Endothelial cell of umbilical vein (primary cell): Measurements from ENCODE around the gene EPHA4. TPM values are rescaled to one million over a fixed set of nuclear protein-coding genes. Genes with fewer than 3 reads are reported as not detected.

Source experiments
- BruUV-seq: library from RNA; stranded (reverse); fragments of 400-500 nt; replicated peaks from 2 replicates; lab custom pipeline; 2021; lab: Mats Ljungman, UMichigan
- CTCF ChIA-PET: fragments of 300-600, 350-600 bp; sonication (Branson Sonifier 250); formaldehyde crosslinking; loops from one replicate; lab custom pipeline; 2021; ENCODE audit warnings: antibody characterized with exemption, inconsistent platforms; lab: Charles Lee
- POLR2A ChIA-PET: fragments of 300-600, 350-600 bp; sonication (Branson Sonifier 250); formaldehyde crosslinking; loops from one replicate; lab custom pipeline; 2021; ENCODE audit warnings: antibody characterized with exemption, inconsistent platforms; lab: Charles Lee
- DNase-seq: peaks from one replicate; pipeline ENCODE4 v3.0.0-alpha.2; 2011; ENCODE audit warnings: low read depth, low spot score
- FAIRE-seq: peaks from 2 replicates; lab custom pipeline; 2011; peaks lifted over from hg19 to GRCh38; lab: Jason Lieb, UNC
- H2AFZ ChIP-seq: 2 replicates; pipeline ENCODE4 v1.6.0; 2012; ENCODE audit warnings: low read depth, low read length, control low read depth, inconsistent platforms
- H3K27ac ChIP-seq: 2 replicates; pipeline ENCODE4 v1.5.1; 2011; ENCODE audit warnings: low read depth, mild to moderate bottlenecking, control low read depth, low read length, moderate library complexity; ENCODE audit not compliant: insufficient read depth
- H3K27me3 ChIP-seq, 2 experiments: 2 replicates each; pipeline versions ENCODE4 v1.6.0 to v1.6.1; 2011; ENCODE audit warnings: low read length in 2 of 2, mixed read lengths in 1 of 2; ENCODE audit not compliant: control insufficient read depth in 2 of 2, insufficient read depth in 2 of 2
- H3K36me3 ChIP-seq, 2 experiments: 2 replicates in 1 of 2; 3 replicates in 1 of 2; pipeline ENCODE4 v1.5.1; 2011; ENCODE audit warnings: low read length in 2 of 2, mild to moderate bottlenecking in 1 of 2, moderate library complexity in 1 of 2; ENCODE audit not compliant: control insufficient read depth in 2 of 2, insufficient read depth in 2 of 2; ENCODE audit errors: extremely low read depth in 1 of 2
- H3K4me1 ChIP-seq: 3 replicates; pipeline ENCODE4 v1.5.1; 2011; ENCODE audit warnings: mild to moderate bottlenecking, low read length; ENCODE audit not compliant: control insufficient read depth, insufficient read depth; ENCODE audit errors: extremely low read depth
- H3K4me2 ChIP-seq: 2 replicates; pipeline ENCODE4 v1.6.1; 2011; ENCODE audit warnings: low read length, control low read depth, mixed read lengths; ENCODE audit not compliant: insufficient read depth
- H3K4me3 ChIP-seq, 3 experiments: fragments of 200-600 bp in 1 of 3; sonication (generic), shearing (Covaris generic) in 1 of 3; replicated peaks in 1 of 3; 2 replicates each; pipeline ENCODE4 v1.5.1; 2011 to 2016; ENCODE audit warnings: control low read depth in 3 of 3, low read length in 3 of 3, mild to moderate bottlenecking in 2 of 3, inconsistent platforms in 1 of 3, low read depth in 1 of 3, moderate library complexity in 1 of 3; ENCODE audit not compliant: insufficient read depth in 1 of 3
- H3K79me2 ChIP-seq: 2 replicates; pipeline ENCODE4 v1.6.0; 2012; ENCODE audit warnings: low read length, inconsistent platforms; ENCODE audit not compliant: control insufficient read depth, insufficient read depth
- H3K9ac ChIP-seq: replicated peaks from 2 replicates; pipeline ENCODE3; 2011; ENCODE audit warnings: low read length, control low read depth; ENCODE audit not compliant: insufficient read depth; ENCODE audit errors: extremely low read depth
- H3K9me1 ChIP-seq: replicated peaks from 3 replicates; pipeline ENCODE4 v1.6.0; 2011; ENCODE audit warnings: mild to moderate bottlenecking, low read length; ENCODE audit not compliant: control insufficient read depth, insufficient read depth; ENCODE audit errors: extremely low read depth
- H3K9me3 ChIP-seq: replicated peaks from 2 replicates; pipeline ENCODE4 v1.5.1; 2012; ENCODE audit warnings: low read length, inconsistent platforms; ENCODE audit not compliant: control insufficient read depth, insufficient read depth
- H4K20me1 ChIP-seq: replicated peaks from 2 replicates; pipeline ENCODE3; 2011; ENCODE audit warnings: mild to moderate bottlenecking, low read length; ENCODE audit not compliant: control insufficient read depth, insufficient read depth; ENCODE audit errors: extremely low read depth
- CTCF ChIP-seq, 2 donors: IDR thresholded peaks; 1 replicate in 1 of 2; 2 replicates in 1 of 2; pipeline ENCODE4 v1.5.1; 2011; ENCODE audit warnings: low read length in 2 of 2, mild to moderate bottlenecking in 2 of 2, moderate library complexity in 2 of 2, control low read depth in 1 of 2, inconsistent platforms in 1 of 2, low read depth in 1 of 2; ENCODE audit not compliant: insufficient read depth in 1 of 2; ENCODE audit errors: extremely low read depth in 1 of 2
- EZH2 ChIP-seq: IDR thresholded peaks from 2 replicates; pipeline ENCODE4 v1.6.1; 2012; ENCODE audit warnings: borderline replicate concordance, low read depth, mild to moderate bottlenecking, moderate library complexity, low read length, inconsistent platforms; ENCODE audit not compliant: severe bottlenecking
- FOS ChIP-seq: IDR thresholded peaks from 2 replicates; pipeline ENCODE4 v1.6.1; 2011; ENCODE audit warnings: mild to moderate bottlenecking, low read length, moderate library complexity, borderline replicate concordance; ENCODE audit not compliant: insufficient read depth
- GATA2 ChIP-seq: IDR thresholded peaks from 2 replicates; pipeline ENCODE4 v1.7.0; 2011; ENCODE audit warnings: low read depth, mild to moderate bottlenecking, moderate library complexity, mixed read lengths, low read length; ENCODE audit not compliant: insufficient read length, insufficient read depth
- JUN ChIP-seq: IDR thresholded peaks from 2 replicates; pipeline ENCODE4 v1.6.1; 2011; ENCODE audit warnings: borderline replicate concordance, low read depth; ENCODE audit not compliant: insufficient read length, insufficient read depth
- MAX ChIP-seq: IDR thresholded peaks from 2 replicates; pipeline ENCODE4 v1.6.1; 2011; ENCODE audit not compliant: insufficient read depth, insufficient read length
- MYC ChIP-seq: IDR thresholded peaks from one replicate; pipeline ENCODE4 v1.6.1; 2011; ENCODE audit warnings: mild to moderate bottlenecking, low read depth, low read length
- POLR2A ChIP-seq: IDR thresholded peaks from 2 replicates; pipeline ENCODE4 v1.6.1; 2012; ENCODE audit warnings: low read depth, mild to moderate bottlenecking, control low read depth, low read length
- POLR2AphosphoS5 ChIP-seq: IDR thresholded peaks from 2 replicates; pipeline ENCODE4 v1.6.1; 2012; ENCODE audit warnings: low read depth, mild to moderate bottlenecking, control low read depth, low read length, moderate library complexity; ENCODE audit not compliant: insufficient read depth
- dilution Hi-C: fragments of 300-500 bp; cut with MboI; formaldehyde crosslinking; loops from one replicate; pipeline ENCODE4 v1.15.0; 2019; ENCODE audit warnings: low sequenced_read_pairs; ENCODE audit not compliant: extremely low pct_ligation_motif_present
- intact Hi-C: fragments of 100-400 bp; cut with micrococcal nuclease; formaldehyde crosslinking; loops from one replicate; pipeline ENCODE4 v1.10.0; 2022
- polyA plus RNA-seq, 4 experiments: library from polyadenylated mRNA; depleted of rRNA in 3 of 4; stranded (reverse) in 3 of 4; unstranded in 1 of 4; fragments of >200 nt; gene quantifications; 2 replicates each; pipeline versions ENCODE4 v1.2.1 to v1.2.3, GENCODE V29; 2011 to 2012; ENCODE audit warnings: missing spikeins in 1 of 4
- total RNA-seq: library from RNA; stranded (reverse); gene quantifications from 2 replicates; pipeline ENCODE4 v1.2.3, GENCODE V29; 2021

EPHA4 gene
- total and polyA plus RNA-seq, 2 donors (not counting 3 experiments of a cell fraction or from before 2014, with no cell fraction given), result 11.9 to 19.8 TPM

DNA sequence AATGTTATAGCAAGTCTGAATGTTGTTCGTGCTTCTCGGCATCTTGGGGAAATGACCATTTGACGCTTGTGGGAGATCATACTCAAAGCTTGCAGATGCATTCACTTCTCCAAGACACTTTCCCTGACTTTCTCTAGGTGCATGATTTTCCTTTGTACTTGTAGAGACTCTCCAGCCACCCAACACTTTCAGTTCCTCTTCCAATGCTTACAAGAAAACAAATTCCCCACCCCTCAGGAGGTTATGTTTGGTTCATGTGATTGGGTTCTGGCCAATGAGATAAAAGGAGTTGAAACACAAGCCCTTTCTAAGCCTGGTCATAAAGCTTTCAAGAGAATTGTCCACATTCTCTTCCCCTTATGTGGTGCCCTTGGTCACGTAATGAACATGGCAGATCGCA lies 156.3 kb downstream of the EPHA4 start:
- ChIA-PET POLR2A (no interaction called here), CTCF (interaction anchor here (1.0 kb wide), 1 partner anchor 20 kb away, joined by 3 read pairs; no protein-coding TSS in a partner anchor)
- FAIRE-seq (no peak), DNase-seq (no peak)
- Histone ChIP-seq H3K9me1 (no peaks in the 10 kb centered on the region), H3K4me1 (peaks cover 9% of the 10 kb centered on the region), H3K27me3 (no peaks in the 10 kb centered on the region), H3K4me2 (no peak overlapping the region), H2AFZ (no peak overlapping the region), H3K27ac (no peak overlapping the region), H3K9me3 (no peaks in the 10 kb centered on the region), H4K20me1 (no peaks in the 10 kb centered on the region), H3K9ac (no peak overlapping the region), H3K36me3 (no peaks in the 10 kb centered on the region), H3K79me2 (no peaks in the 10 kb centered on the region), H3K4me3 (no peak overlapping the region)
- dilution Hi-C loops, result no loop called here
- no TSS peak for BruUV-seq
- intact Hi-C loops, result no loop called here
- TF ChIP-seq JUN (no peak), MYC (no peak), FOS (no peak), POLR2A (no peak), GATA2 (no peak), MAX (no peak), EZH2 (no peak), POLR2AphosphoS5 (no peak), CTCF (IDR thresholded peaks at IDR 0.05; ENCODE audit: extremely low read depth in 1 of 2, insufficient read depth in 1 of 2, low read depth in 1 of 2, low read length in 2 of 2) (no peak)
